Mammary epithelial cell (primary cell): ENCODE measurements around the gene MAP3K2.

Experiments
- CTCF ChIP-seq, 2 donors: IDR thresholded peaks in 1 of 2; conservative IDR thresholded peaks in 1 of 2; 2 replicates each; pipeline ENCODE4 v1.5.1; 2011 to 2012; ENCODE audit warnings: inconsistent platforms in 2 of 2, low read length in 2 of 2, mild to moderate bottlenecking in 2 of 2, control low read depth in 1 of 2, low read depth in 1 of 2; ENCODE audit not compliant: insufficient read depth in 1 of 2; ENCODE audit errors: extremely low read depth in 1 of 2
- EZH2 ChIP-seq: IDR thresholded peaks from 2 replicates; pipeline ENCODE4 v1.6.1; 2012; ENCODE audit warnings: low read length, inconsistent platforms, borderline replicate concordance

GRCh38 chr2:127426501-127427354, 39.0 kb upstream of the MAP3K2 start:
- TF ChIP-seq CTCF (conservative IDR thresholded peaks at IDR 0.05 in 1 of 2, IDR thresholded peaks at IDR 0.05 in 1 of 2; ENCODE audit: extremely low read depth in 1 of 2, insufficient read depth in 1 of 2, low read depth in 1 of 2, low read length in 2 of 2) (no peak), EZH2 (no peak)
